ENCODE results near the gene VPS51. TPM values are rescaled to one million over a fixed set of nuclear protein-coding genes. Genes with fewer than 3 reads are reported as not detected.

Gene VPS51
- total and polyA plus RNA-seq, 9 of the 15 experiments (the other 6 are each of a cell fraction or from before 2014, with no cell fraction given) = 1.8 to 143 (median 46.8) TPM

GRCh38 chr11:65159012-65159411 lies 63.0 kb downstream of the VPS51 start:
- ATAC-seq (no peak), FAIRE-seq (no peak), DNase-seq (ENCODE audit: extremely low read depth in 1 of 4, low spot score in 3 of 4) (no peak)
- H3K4me2 ChIP-seq (ENCODE audit: insufficient read depth, low read length) = no peak overlapping the region
- no TSS peak for BruUV-seq (replicated peaks)
- H3K36me3 ChIP-seq (ENCODE audit: control insufficient read depth, insufficient read depth, low read length) = no peaks in the 10 kb centered on the region
- H3K4me3 ChIP-seq = no peak overlapping the region
- H3K27ac ChIP-seq (ENCODE audit: extremely low read depth, low read depth, low read length) = no peak overlapping the region
- intact Hi-C loops (cut with micrococcal nuclease) = no loop called here
- no peak overlapping the region for H3K9ac ChIP-seq (ENCODE audit: insufficient read depth in 1 of 2, low read depth in 2 of 2, low read length in 2 of 2)
- H4K20me1 ChIP-seq (replicated peaks; ENCODE audit: control insufficient read depth, insufficient read depth, low read length) = no peaks in the 10 kb centered on the region
- H3K27me3 ChIP-seq (ENCODE audit: control insufficient read depth in 2 of 2, insufficient read depth in 2 of 2, low read length in 2 of 2) = no peaks in the 10 kb centered on the region
- no peaks in the 10 kb centered on the region for H3K79me2 ChIP-seq (ENCODE audit: control insufficient read depth, insufficient read depth, low read length)
- 33% methylated on average over 5 of the region's 5 CpGs for WGBS (ENCODE audit: insufficient coverage, low coverage, missing lambda C conversion rate)
- TF ChIP-seq ZBTB34 (CRISPR knock-in tag; IDR thresholded peaks at IDR 0.05) (no peak), TBP (optimal IDR thresholded peaks at IDR 0.05; ENCODE audit: low read depth, low read length) (no peak), TFAP4 (CRISPR knock-in tag; IDR thresholded peaks at IDR 0.05; ENCODE audit: borderline replicate concordance) (no peak), CREB1 (IDR thresholded peaks at IDR 0.05) (no peak), CREB1 (CRISPR knock-in tag; IDR thresholded peaks at IDR 0.05) (no peak), PBX2 (CRISPR knock-in tag; IDR thresholded peaks at IDR 0.05; ENCODE audit: low read depth) (no peak), PBX2 (tag; conservative IDR thresholded peaks at IDR 0.05; ENCODE audit: low read depth) (no peak), TFAM (CRISPR knock-in tag; conservative IDR thresholded peaks at IDR 0.05) (no peak), MCM5 (IDR thresholded peaks at IDR 0.05; ENCODE audit: low read depth) (no peak), SRSF1 (IDR thresholded peaks at IDR 0.05; ENCODE audit: low read depth, low read length) (no peak), PCBP2 (IDR thresholded peaks at IDR 0.05; ENCODE audit: low read depth, low read length, poor library complexity, severe bottlenecking) (no peak), ZNF263 (CRISPR knock-in tag; IDR thresholded peaks at IDR 0.05; ENCODE audit: borderline replicate concordance) (no peak), SIX5 (IDR thresholded peaks at IDR 0.05; ENCODE audit: borderline replicate concordance in 1 of 2, insufficient read depth in 1 of 2, low read depth in 1 of 2, low read length in 2 of 2) (no peak), ELK3 (CRISPR knock-in tag; IDR thresholded peaks at IDR 0.05) (no peak)
- H3K4me1 ChIP-seq (replicated peaks in 1 of 2; ENCODE audit: control insufficient read depth in 2 of 2, insufficient read depth in 2 of 2, low read length in 2 of 2) = peaks cover 0 to 2% of the 10 kb centered on the region in 2 experiments; a peak in 1 of 5 replicates
- in situ Hi-C loops (cut with MboI) = no loop called here
- ChIA-PET POLR2A (interaction anchor here (5.4 kb wide), 1 partner anchor 11 kb away, joined by 39 read pairs; the partner anchor contains the start of gene SPDYC), CTCF (ENCODE audit: low intra/inter-chr PET ratio) (no interaction called here)
- H2AFZ ChIP-seq (ENCODE audit: low read depth, low read length) = no peak overlapping the region
- H3K9me1 ChIP-seq (ENCODE audit: control insufficient read depth, insufficient read depth, low read length) = no peaks in the 10 kb centered on the region
- no peaks in the 10 kb centered on the region for H3K9me3 ChIP-seq (replicated peaks; ENCODE audit: control insufficient read depth, insufficient read depth, low read depth, low read length)

Measured in K562 (cell line).